Measurements from ENCODE around the gene KCTD16. TPM values are rescaled to one million over a fixed set of nuclear protein-coding genes. Genes with fewer than 3 reads are reported as not detected.

The KCTD16 gene
- total and polyA plus RNA-seq, 8 donors: 0.18 to 0.73 (median 0.35) TPM

GRCh38 chr5:144298658-144299057 is 128.0 kb downstream of the KCTD16 start:
- no peak for DNase-seq
- intact Hi-C loops (cut with DNase I): no loop called here
- H3K36me3 ChIP-seq: no peaks in the 10 kb centered on the region
- no peaks in the 10 kb centered on the region for H3K27me3 ChIP-seq
- TF ChIP-seq, protein P1, sequence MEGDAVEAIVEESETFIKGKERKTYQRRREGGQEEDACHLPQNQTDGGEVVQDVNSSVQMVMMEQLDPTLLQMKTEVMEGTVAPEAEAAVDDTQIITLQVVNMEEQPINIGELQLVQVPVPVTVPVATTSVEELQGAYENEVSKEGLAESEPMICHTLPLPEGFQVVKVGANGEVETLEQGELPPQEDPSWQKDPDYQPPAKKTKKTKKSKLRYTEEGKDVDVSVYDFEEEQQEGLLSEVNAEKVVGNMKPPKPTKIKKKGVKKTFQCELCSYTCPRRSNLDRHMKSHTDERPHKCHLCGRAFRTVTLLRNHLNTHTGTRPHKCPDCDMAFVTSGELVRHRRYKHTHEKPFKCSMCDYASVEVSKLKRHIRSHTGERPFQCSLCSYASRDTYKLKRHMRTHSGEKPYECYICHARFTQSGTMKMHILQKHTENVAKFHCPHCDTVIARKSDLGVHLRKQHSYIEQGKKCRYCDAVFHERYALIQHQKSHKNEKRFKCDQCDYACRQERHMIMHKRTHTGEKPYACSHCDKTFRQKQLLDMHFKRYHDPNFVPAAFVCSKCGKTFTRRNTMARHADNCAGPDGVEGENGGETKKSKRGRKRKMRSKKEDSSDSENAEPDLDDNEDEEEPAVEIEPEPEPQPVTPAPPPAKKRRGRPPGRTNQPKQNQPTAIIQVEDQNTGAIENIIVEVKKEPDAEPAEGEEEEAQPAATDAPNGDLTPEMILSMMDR (IDR thresholded peaks at IDR 0.05): no peak
- no peak overlapping the region for H3K4me3 ChIP-seq
- H3K9me3 ChIP-seq: peaks cover 0 to 3% of the 10 kb centered on the region in 2 donors
- no peak overlapping the region for H3K27ac ChIP-seq
- H3K4me1 ChIP-seq: no peaks in the 10 kb centered on the region
- no peak for ATAC-seq

GRCh38 chr5:144304688-144305087 is 134.0 kb downstream of the KCTD16 start:
- no peaks in the 10 kb centered on the region for H3K27me3 ChIP-seq
- TF ChIP-seq, protein P1 (IDR thresholded peaks at IDR 0.05): no peak
- H3K27ac ChIP-seq: no peak overlapping the region
- H3K9me3 ChIP-seq: no peaks in the 10 kb centered on the region
- DNase-seq (no peak), ATAC-seq (no peak)
- no peaks in the 10 kb centered on the region for H3K4me1 ChIP-seq
- intact Hi-C loops (cut with DNase I): no loop called here
- H3K4me3 ChIP-seq: no peak overlapping the region
- no peaks in the 10 kb centered on the region for H3K36me3 ChIP-seq

DNA sequence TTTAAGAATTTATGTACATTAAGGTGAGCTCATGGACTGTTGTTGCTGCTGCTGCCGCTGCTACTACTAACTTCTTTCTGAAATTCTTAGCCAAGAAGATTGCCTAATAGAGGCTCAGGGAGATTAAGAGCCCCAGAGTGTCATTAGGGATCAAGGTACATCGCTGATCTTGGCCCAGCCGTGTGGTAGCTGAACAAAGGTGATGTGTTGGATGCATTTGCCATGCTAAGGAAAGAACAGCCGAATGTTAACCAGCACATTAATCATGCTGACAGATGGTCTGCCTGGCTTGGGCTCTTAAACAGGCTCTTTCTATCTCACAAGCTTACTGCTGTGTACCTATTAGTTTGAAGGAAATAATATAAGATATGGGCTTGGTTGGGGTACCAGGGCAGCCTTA is 137.1 kb downstream of the KCTD16 start:
- Histone ChIP-seq H3K27ac (no peak overlapping the region), H3K9me3 (no peaks in the 10 kb centered on the region), H3K4me3 (no peak overlapping the region), H3K27me3 (no peaks in the 10 kb centered on the region), H3K4me1 (no peaks in the 10 kb centered on the region), H3K36me3 (no peaks in the 10 kb centered on the region)
- no peak for ATAC-seq
- no peak for DNase-seq
- TF ChIP-seq, protein P1 (IDR thresholded peaks at IDR 0.05): no peak
- intact Hi-C loops (cut with DNase I): no loop called here

DNA sequence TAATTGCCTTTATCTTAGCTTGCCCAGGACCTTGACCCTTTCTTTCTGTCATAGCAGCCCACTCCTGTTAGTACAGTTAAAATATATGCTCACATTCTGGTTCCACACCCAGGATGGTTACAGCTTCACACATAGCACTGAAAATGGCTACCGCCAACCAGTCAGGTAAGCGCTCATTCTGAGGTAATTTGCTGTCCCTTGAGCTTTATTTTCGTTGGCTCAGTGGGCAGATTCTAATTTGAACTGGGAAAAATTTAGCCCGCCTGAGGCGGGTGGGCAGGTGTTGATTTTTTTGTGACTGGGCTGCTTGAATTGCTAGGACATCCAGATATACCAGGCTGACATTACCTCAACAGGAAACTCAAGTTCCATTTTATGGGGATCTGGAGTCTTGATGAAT is 137.5 kb downstream of the KCTD16 start:
- H3K27ac ChIP-seq: no peak overlapping the region
- ATAC-seq: no peak

GRCh38 chr5:144308906-144309670 is 138.4 kb downstream of the KCTD16 start:
- Histone ChIP-seq H3K27ac (no peak overlapping the region), H3K9me3 (no peaks in the 10 kb centered on the region), H3K27me3 (no peaks in the 10 kb centered on the region), H3K36me3 (no peaks in the 10 kb centered on the region), H3K4me1 (no peaks in the 10 kb centered on the region), H3K4me3 (no peak overlapping the region)
- no peak for ATAC-seq
- peak in 2 of 4 donors; percentile 41 to 61 for DNase-seq
- TF ChIP-seq, protein P1 (IDR thresholded peaks at IDR 0.05): no peak
- intact Hi-C loops (cut with DNase I): no loop called here

More for the DNA sequence above, 137.5 kb downstream of the KCTD16 start:
- Histone ChIP-seq H3K27me3 (no peaks in the 10 kb centered on the region), H3K9me3 (no peaks in the 10 kb centered on the region), H3K36me3 (no peaks in the 10 kb centered on the region), H3K4me3 (no peak overlapping the region), H3K4me1 (no peaks in the 10 kb centered on the region)
- TF ChIP-seq, protein P1 (IDR thresholded peaks at IDR 0.05): no peak
- DNase-seq: no peak
- intact Hi-C loops (cut with DNase I): no loop called here
